IPS-NIHi7 (cell line): ENCODE results near the gene CCDC12.

Experiments
- DNase-seq: peaks from one replicate; pipeline ENCODE4 v3.0.0; 2012; ENCODE audit warnings: mixed read lengths; ENCODE audit errors: extremely low spot score

Gene CCDC12

DNA sequence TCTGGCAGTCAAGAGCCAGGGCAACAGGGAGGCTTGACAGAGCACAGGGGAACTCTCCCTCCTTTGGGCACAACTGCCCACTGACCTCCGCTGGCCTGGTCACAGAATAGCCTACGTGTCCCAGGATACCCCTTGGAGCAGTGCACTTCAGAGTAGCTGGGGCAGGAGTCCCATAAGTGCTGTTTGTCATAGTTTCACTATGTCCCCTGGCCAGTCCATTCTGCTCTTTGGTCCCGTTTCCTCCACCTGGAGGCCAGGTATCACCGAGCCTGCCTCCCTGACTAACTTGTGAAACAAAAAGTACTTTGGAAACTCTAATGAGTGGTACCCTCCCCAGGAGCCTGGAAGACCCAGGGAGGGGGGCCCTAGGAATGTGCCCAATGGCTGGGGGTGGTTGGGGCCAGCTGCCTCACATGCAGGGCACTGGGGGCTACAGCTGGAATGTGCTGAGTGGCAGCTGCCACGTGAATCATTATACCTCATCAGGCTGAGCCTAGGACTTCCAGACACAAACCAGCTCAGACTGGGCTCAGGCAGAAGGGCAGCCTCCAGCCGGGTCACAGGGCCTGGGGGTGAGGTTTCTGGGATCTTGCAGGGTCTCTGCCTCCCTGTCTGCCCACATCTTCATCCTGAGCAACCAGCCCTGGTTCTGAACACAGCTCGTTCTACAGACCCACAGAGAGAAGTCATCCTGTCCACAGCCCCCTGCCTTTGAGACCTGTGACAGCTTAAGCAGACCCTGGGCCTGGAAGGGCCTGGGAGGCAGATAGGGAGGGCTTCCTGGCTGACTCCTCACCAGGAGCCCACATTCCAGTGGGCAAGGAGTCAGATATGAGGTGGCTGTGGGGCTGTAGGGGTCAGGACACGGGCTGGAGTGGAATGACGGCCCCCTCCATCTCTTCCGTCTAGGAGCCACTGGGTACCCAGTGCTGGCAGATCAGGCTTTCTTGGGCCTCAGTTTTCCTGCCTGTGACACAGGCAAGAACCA, 99.9 kb downstream of the CCDC12 start:
- DNase-seq: no peak

GRCh38 chr3:46875560-46875959, 101.0 kb downstream of the CCDC12 start:
- no peak for DNase-seq

GRCh38 chr3:46874430-46874829, 102.1 kb downstream of the CCDC12 start:
- no peak for DNase-seq

- DNase-seq: no peak
Measured at GRCh38 chr3:46873521-46873920, 103.0 kb downstream of the CCDC12 start.
